H1 (cell line): ENCODE results near the gene FOSL2. TPM values are rescaled to one million over a fixed set of nuclear protein-coding genes. Genes with fewer than 3 reads are reported as not detected.

ENCODE experiments used
- CTCF ChIA-PET: fragments of 300-600 bp; sonication (Branson Sonifier 250); formaldehyde crosslinking; loops from one replicate; lab custom pipeline; 2021; ENCODE audit not compliant: partially characterized antibody; lab: Charles Lee
- POLR2A ChIA-PET: fragments of 300-600 bp; sonication (Branson Sonifier 250); formaldehyde crosslinking; loops from one replicate; lab custom pipeline; 2021; ENCODE audit warnings: inconsistent platforms; ENCODE audit not compliant: partially characterized antibody; lab: Charles Lee
- DNase-seq, 2 experiments: peaks; one replicate each; pipeline versions ENCODE4 v3.0.0 to v3.0.0-alpha.2; 2010 to 2022; ENCODE audit warnings: low spot score in 2 of 2, low read depth in 1 of 2, mixed read lengths in 1 of 2
- FAIRE-seq: peaks from 2 replicates; lab custom pipeline; 2011; peaks lifted over from hg19 to GRCh38; lab: Jason Lieb, UNC
- H2AFZ ChIP-seq: 2 replicates; pipeline ENCODE4 v1.8.1; 2012; ENCODE audit warnings: low read length, inconsistent platforms
- H2AK5ac ChIP-seq: 2 replicates; pipeline ENCODE4 v1.6.1; 2013; ENCODE audit warnings: low read depth, low read length
- H2BK120ac ChIP-seq: replicated peaks from 2 replicates; pipeline ENCODE3; 2013; ENCODE audit warnings: low read depth, low read length, inconsistent platforms
- H2BK12ac ChIP-seq: 2 replicates; pipeline ENCODE4 v1.6.1; 2013; ENCODE audit warnings: low read depth, low read length
- H2BK15ac ChIP-seq: 2 replicates; pipeline ENCODE4 v1.6.1; 2013; ENCODE audit warnings: low read length
- H2BK20ac ChIP-seq: 2 replicates; pipeline ENCODE4 v1.6.1; 2013; ENCODE audit warnings: low read length
- H2BK5ac ChIP-seq: 2 replicates; pipeline ENCODE4 v1.6.1; 2013; ENCODE audit warnings: low read depth, low read length
- H3K14ac ChIP-seq: 2 replicates; pipeline ENCODE4 v1.6.1; 2013; ENCODE audit warnings: inconsistent platforms; ENCODE audit not compliant: insufficient read length
- H3K18ac ChIP-seq: 2 replicates; pipeline ENCODE4 v1.6.1; 2013; ENCODE audit warnings: low read length; ENCODE audit errors: extremely low read depth
- H3K23ac ChIP-seq: 2 replicates; pipeline ENCODE4 v1.6.1; 2013; ENCODE audit warnings: inconsistent platforms; ENCODE audit not compliant: insufficient read length
- H3K23me2 ChIP-seq: 2 replicates; pipeline ENCODE4 v1.6.1; 2013; ENCODE audit warnings: low read depth, low read length
- H3K27ac ChIP-seq: 2 replicates; pipeline ENCODE4 v1.6.1; 2011; ENCODE audit warnings: low read depth, low read length, inconsistent platforms
- H3K27me3 ChIP-seq, 4 experiments: replicated peaks in 1 of 4; 1 replicate in 1 of 4; 2 replicates in 3 of 4; pipeline versions ENCODE4 v1.6.1 to v1.8.1; 2011 to 2013; ENCODE audit warnings: low read length in 3 of 4, mild to moderate bottlenecking in 3 of 4, inconsistent platforms in 2 of 4, mixed read lengths in 2 of 4, moderate library complexity in 1 of 4; ENCODE audit not compliant: control insufficient read depth in 3 of 4, insufficient read depth in 3 of 4; ENCODE audit errors: extremely low read depth in 1 of 4
- H3K36me3 ChIP-seq, 4 experiments: 2 replicates each; pipeline versions ENCODE4 v1.6.1 to v1.8.1; 2011 to 2013; ENCODE audit warnings: mild to moderate bottlenecking in 4 of 4, low read length in 3 of 4, moderate library complexity in 2 of 4, control low read depth in 1 of 4, inconsistent platforms in 1 of 4; ENCODE audit not compliant: insufficient read depth in 4 of 4, control insufficient read depth in 2 of 4
- H3K4ac ChIP-seq: replicated peaks from 2 replicates; pipeline ENCODE3; 2013; ENCODE audit warnings: low read length, low read depth, mixed read lengths, inconsistent platforms; ENCODE audit not compliant: insufficient read length
- H3K4me1 ChIP-seq, 4 experiments: replicated peaks in 1 of 4; 1 replicate in 1 of 4; 2 replicates in 3 of 4; pipeline versions ENCODE4 v1.6.1 to v1.8.1; 2011 to 2013; ENCODE audit warnings: low read length in 3 of 4, inconsistent platforms in 2 of 4, mixed read lengths in 1 of 4; ENCODE audit not compliant: insufficient read depth in 4 of 4, control insufficient read depth in 3 of 4
- H3K4me2 ChIP-seq, 2 experiments: 2 replicates each; pipeline versions ENCODE4 v1.6.1 to v1.8.1; 2011 to 2013; ENCODE audit warnings: low read depth in 2 of 2, low read length in 2 of 2, control low read depth in 1 of 2, inconsistent platforms in 1 of 2, mild to moderate bottlenecking in 1 of 2; ENCODE audit not compliant: insufficient read depth in 1 of 2
- H3K4me3 ChIP-seq, 4 experiments: fragments of 200-600, 300-600 bp in 1 of 4; sonication (generic), shearing (Covaris generic), sonication (Bioruptor Twin) in 1 of 4; 2 replicates each; pipeline versions ENCODE4 v1.5.1 to v1.8.1; 2011 to 2016; ENCODE audit warnings: low read length in 4 of 4, low read depth in 3 of 4, control low read depth in 2 of 4, inconsistent platforms in 2 of 4, mild to moderate bottlenecking in 2 of 4, mixed read lengths in 1 of 4, moderate library complexity in 1 of 4; ENCODE audit not compliant: insufficient read depth in 2 of 4; ENCODE audit errors: extremely low read depth in 1 of 4
- H3K56ac ChIP-seq: replicated peaks from 2 replicates; pipeline ENCODE3; 2013; ENCODE audit warnings: low read depth, mild to moderate bottlenecking, mixed read lengths, low read length, inconsistent platforms; ENCODE audit not compliant: insufficient read length
- H3K79me1 ChIP-seq: 2 replicates; pipeline ENCODE4 v1.6.1; 2013; ENCODE audit warnings: low read depth, low read length, control low read depth
- H3K79me2 ChIP-seq, 2 experiments: 2 replicates each; pipeline versions ENCODE4 v1.6.1 to v1.8.1; 2012 to 2013; ENCODE audit warnings: low read length in 2 of 2, mild to moderate bottlenecking in 2 of 2, inconsistent platforms in 1 of 2; ENCODE audit not compliant: insufficient read depth in 2 of 2, control insufficient read depth in 1 of 2
- H3K9ac ChIP-seq, 4 experiments: replicated peaks in 1 of 4; 1 replicate in 1 of 4; 2 replicates in 3 of 4; pipeline versions ENCODE4 v1.6.1 to v1.8.1; 2011 to 2013; ENCODE audit warnings: low read depth in 3 of 4, low read length in 3 of 4, control low read depth in 2 of 4, mild to moderate bottlenecking in 2 of 4, moderate library complexity in 2 of 4, inconsistent platforms in 1 of 4; ENCODE audit errors: extremely low read depth in 1 of 4
- H3K9me3 ChIP-seq, 2 experiments: 2 replicates each; pipeline versions ENCODE4 v1.6.1 to v1.8.1; 2012 to 2013; ENCODE audit warnings: mild to moderate bottlenecking in 2 of 2, moderate library complexity in 2 of 2, control low read depth in 1 of 2, inconsistent platforms in 1 of 2, low read depth in 1 of 2, low read length in 1 of 2, mixed read lengths in 1 of 2; ENCODE audit not compliant: insufficient read depth in 2 of 2
- H4K20me1 ChIP-seq, 2 experiments: replicated peaks in 1 of 2; 2 replicates each; pipeline versions ENCODE3 to v1.8.1; 2011 to 2013; ENCODE audit warnings: inconsistent platforms in 2 of 2, low read length in 2 of 2, mild to moderate bottlenecking in 1 of 2; ENCODE audit not compliant: insufficient read depth in 2 of 2, control insufficient read depth in 1 of 2
- H4K5ac ChIP-seq: 2 replicates; pipeline ENCODE4 v1.6.1; 2013; ENCODE audit warnings: low read length, low read depth, mixed read lengths, inconsistent platforms; ENCODE audit not compliant: insufficient read length
- H4K8ac ChIP-seq: 2 replicates; pipeline ENCODE4 v1.8.0; 2013; ENCODE audit warnings: mild to moderate bottlenecking, moderate library complexity, low read length, inconsistent platforms; ENCODE audit not compliant: insufficient read depth; ENCODE audit errors: extremely low read depth
- H4K91ac ChIP-seq: replicated peaks from 2 replicates; pipeline ENCODE3; 2013; ENCODE audit warnings: low read length, mixed read lengths, inconsistent platforms; ENCODE audit not compliant: insufficient read length
- SIN3A ChIP-seq, 2 experiments: IDR thresholded peaks in 1 of 2; conservative IDR thresholded peaks in 1 of 2; 2 replicates each; pipeline ENCODE4 v1.6.1; 2011 to 2012; ENCODE audit warnings: low read length in 2 of 2, improper control_type of control experiment in 1 of 2, low read depth in 1 of 2, mild to moderate bottlenecking in 1 of 2
- SUZ12 ChIP-seq: fragments of 200-600 bp; sonication (generic); IDR thresholded peaks from 2 replicates; pipeline ENCODE4 v1.6.1; 2012; ENCODE audit warnings: mild to moderate bottlenecking, inconsistent platforms, low read length, moderate library complexity, mixed read lengths
- TBP ChIP-seq: IDR thresholded peaks from 2 replicates; pipeline ENCODE4 v1.6.1; 2011; ENCODE audit warnings: low read depth, low read length, improper control_type of control experiment
- WGBS, 2 experiments: shearing (Covaris generic) in 1 of 2; methylation state at CpG; one replicate each; pipeline versions ENCODE4 v1.1.6 to v1.1.7; 2013 to 2015; ENCODE audit warnings: low lambda C conversion rate in 2 of 2, mixed read lengths in 2 of 2, inconsistent platforms in 1 of 2, low coverage in 1 of 2, missing lambda C conversion rate in 1 of 2; ENCODE audit not compliant: insufficient replicate concordance in 2 of 2, insufficient coverage in 1 of 2, insufficient read length in 1 of 2; ENCODE audit errors: extremely low coverage in 1 of 2, missing lambda C conversion rate in 1 of 2; 5-methylcytosine and 5-hydroxymethylcytosine counted together
- polyA plus RNA-seq, 7 experiments: library from polyadenylated mRNA; depleted of rRNA in 3 of 7; stranded (reverse) in 5 of 7; unstranded in 2 of 7; fragments of >200 nt in 5 of 7; fragments of 200-250 nt in 2 of 7; gene quantifications; 1 replicate in 5 of 7; 2 replicates in 1 of 7; 4 replicates in 1 of 7; pipeline versions ENCODE4 v1.2.1 to v1.2.3, GENCODE V29; 2011 to 2013; ENCODE audit warnings: missing spikeins in 2 of 7, mixed read lengths in 2 of 7
- total RNA-seq: library from RNA; stranded (reverse); fragmentation: NEBNext Ultra II Directional; extraction: Animal tissue kit (Norgen Biotek cat#: 25700); gene quantifications from 2 replicates; pipeline ENCODE4 v1.2.1, GENCODE V29; 2021

Gene FOSL2
- total and polyA plus RNA-seq, 2 of the 8 experiments (the other 6 are each of a cell fraction or from before 2014, with no cell fraction given): 1.5 to 4.5 TPM

GRCh38 chr2:28366149-28366495 is 26.5 kb upstream of the FOSL2 start:
- CTCF ChIA-PET: interaction anchor here (0.8 to 1.4 kb wide), 4 partner anchors 16 to 682 kb away, joined by 3 read pairs; no protein-coding TSS in a partner anchor
- H3K27me3 ChIP-seq: peaks cover 0 to 2% (median 0%) of the 10 kb centered on the region in 4 experiments; a peak in 2 of 7 replicates

More at GRCh38 chr2:28366149-28366495, 26.5 kb upstream of the FOSL2 start:
- H3K9ac ChIP-seq: no peak overlapping the region
- H2BK120ac ChIP-seq: no peak overlapping the region
- H2BK15ac ChIP-seq: no peak overlapping the region; the same call in 1 of the 2 replicates
- H3K4me2 ChIP-seq: no peak overlapping the region
- POLR2A ChIA-PET: interaction anchor here (0.9 kb wide), 1 partner anchor 64 kb away, joined by 3 read pairs; no protein-coding TSS in a partner anchor
- H3K56ac ChIP-seq: no peak overlapping the region
- no peaks in the 10 kb centered on the region for H3K36me3 ChIP-seq
- TF ChIP-seq TBP (no peak), SIN3A (conservative IDR thresholded peaks at IDR 0.05 in 1 of 2, IDR thresholded peaks at IDR 0.05 in 1 of 2; ENCODE audit: low read depth in 1 of 2, low read length in 2 of 2) (no peak), SUZ12 (no peak)
- 94% methylated on average over 10 of the region's 10 CpGs; no CpG with 5 or more reads in 1 of the 2 experiments for whole genome bisulfite sequencing, 2 experiments
- no peak overlapping the region for H2AK5ac ChIP-seq
- H2BK12ac ChIP-seq: no peak overlapping the region
- no peaks in the 10 kb centered on the region for H3K9me3 ChIP-seq
- 0 out of 2 replicates have a peak overlapping the region, but pooled peaks have one; percentile 34 for H2BK20ac ChIP-seq
- no peak overlapping the region; the same call in 1 of the 2 replicates for H2AFZ ChIP-seq
- H4K8ac ChIP-seq: no peak overlapping the region
- H3K18ac ChIP-seq: no peak overlapping the region
- peaks cover 0 to 3% (median 0%) of the 10 kb centered on the region in 4 experiments; a peak in 1 of 7 replicates for H3K4me1 ChIP-seq
- DNase-seq (no peak), FAIRE-seq (no peak)
- no peak overlapping the region for H3K4ac ChIP-seq
- H3K79me1 ChIP-seq: no peaks in the 10 kb centered on the region
- H3K27ac ChIP-seq: no peak overlapping the region
- H3K79me2 ChIP-seq: no peaks in the 10 kb centered on the region
- H4K5ac ChIP-seq: no peak overlapping the region
- H3K14ac ChIP-seq: no peak overlapping the region
- H3K23ac ChIP-seq: no peak overlapping the region
- H4K20me1 ChIP-seq: no peaks in the 10 kb centered on the region
- no peak overlapping the region for H2BK5ac ChIP-seq
- no peaks in the 10 kb centered on the region for H3K23me2 ChIP-seq
- no peak overlapping the region for H4K91ac ChIP-seq
- H3K4me3 ChIP-seq: no peak overlapping the region
